Measurements from ENCODE around the gene KPNB1. TPM values are rescaled to one million over a fixed set of nuclear protein-coding genes. Genes with fewer than 3 reads are reported as not detected.

The KPNB1 gene
- total and polyA plus RNA-seq, 10 of the 15 experiments (the other 5 are each of a cell fraction or from before 2014, with no cell fraction given) = 67.8 to 525 (median 246) TPM

DNA sequence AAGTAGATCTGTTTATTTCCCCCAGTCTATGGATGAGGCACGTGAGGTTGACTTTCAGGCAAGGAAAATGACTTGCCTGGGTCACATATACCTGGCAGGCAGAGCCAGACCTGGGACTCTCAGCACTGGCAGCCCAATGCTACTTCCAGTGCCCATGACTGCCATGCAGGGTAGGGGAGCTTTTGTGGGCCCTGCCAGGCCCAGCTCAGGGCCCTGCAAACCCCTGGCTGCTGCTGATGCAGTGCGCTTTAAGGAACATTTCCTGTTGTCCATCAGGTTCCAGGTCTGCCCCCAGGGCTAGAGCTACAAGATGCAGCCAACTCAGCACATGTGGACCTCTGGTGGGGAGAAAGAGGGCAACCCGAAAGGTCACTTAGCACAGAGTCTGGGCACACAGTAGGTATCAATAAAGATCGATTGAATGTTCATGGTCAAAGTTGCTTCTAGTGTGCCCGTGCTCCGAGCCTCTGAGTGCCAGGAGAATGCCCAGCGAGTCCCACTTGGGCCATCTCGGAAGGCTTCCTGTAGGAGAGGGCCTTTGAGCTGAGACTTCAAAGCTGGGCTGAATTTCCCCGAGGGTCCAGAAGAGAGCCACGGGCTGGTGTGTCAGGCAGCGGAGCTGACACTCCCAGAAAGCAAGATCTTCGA is 82.8 kb downstream of the KPNB1 start:
- ChIA-PET RAD21 (ENCODE audit: unreplicated experiment) (interaction anchor here (0.6 to 10.4 kb wide), 10 partner anchors 9 to 503 kb away, joined by 3 to 136 read pairs (median 4); partner anchors contain the start of gene TBKBP1), SMC1A (ENCODE audit: uncharacterized antibody, unreplicated experiment) (interaction anchor here (0.8 to 7.0 kb wide), 10 partner anchors 9 to 69 kb away, joined by 3 to 56 read pairs (median 12); no protein-coding TSS in a partner anchor), POLR2A (interaction anchor here (0.6 to 3.3 kb wide), 6 partner anchors 9 to 379 kb away, joined by 3 to 23 read pairs (median 4); no protein-coding TSS in a partner anchor), CTCF (interaction anchor here (0.6 to 17.1 kb wide), 14 partner anchors 9 to 447 kb away, joined by 3 to 242 read pairs (median 4); no protein-coding TSS in a partner anchor)
- no peak overlapping the region for H3K9ac ChIP-seq (ENCODE audit: control insufficient read depth, insufficient read depth, low read length)
- no peaks in the 10 kb centered on the region for H3K36me3 ChIP-seq (ENCODE audit: control insufficient read depth in 2 of 2, insufficient read depth in 2 of 2, low read length in 1 of 2)
- WGBS (ENCODE audit: insufficient coverage, insufficient replicate concordance, low lambda C conversion rate, missing lambda C conversion rate) = 40% methylated on average over 12 of the region's 12 CpGs
- H3K27ac ChIP-seq (ENCODE audit: control insufficient read depth, insufficient read depth) = no peak overlapping the region
- H3K4me1 ChIP-seq (ENCODE audit: control insufficient read depth, insufficient read depth, low read length) = peaks cover 27% of the 10 kb centered on the region
- H3K4me2 ChIP-seq (ENCODE audit: control insufficient read depth, insufficient read depth) = peak overlapping the region; percentile 60
- no TSS peak for BruUV-seq (replicated peaks)
- H3K9me3 ChIP-seq (replicated peaks; ENCODE audit: control insufficient read depth, insufficient read depth, low read length) = no peaks in the 10 kb centered on the region
- intact Hi-C loops (cut with micrococcal nuclease; ENCODE audit: unreplicated experiment) = loop anchor here (2.0 to 10.0 kb wide), 2 partner anchors 18 to 78 kb away; no protein-coding TSS in a partner anchor
- in situ Hi-C loops (cut with MboI) = no loop called here
- peak overlapping the region; percentile 8; the same call in 1 of the 2 replicates for H2AFZ ChIP-seq (ENCODE audit: control insufficient read depth, low read depth, low read length)
- DNase-seq (ENCODE audit: low read depth, low spot score) (no peak), ATAC-seq (no peak), FAIRE-seq (no peak)
- H3K79me2 ChIP-seq (ENCODE audit: control insufficient read depth, insufficient read depth, low read length) = peaks cover 43% of the 10 kb centered on the region
- H3K27me3 ChIP-seq (replicated peaks in 1 of 2; ENCODE audit: control insufficient read depth in 2 of 2, insufficient read depth in 2 of 2, low read length in 1 of 2) = 0 out of 4 replicates have a peak, but pooled peaks cover 0 to 1% of the 10 kb centered on the region in 2 experiments
- H4K20me1 ChIP-seq (ENCODE audit: control insufficient read depth, insufficient read depth) = no peaks in the 10 kb centered on the region
- 0 out of 2 replicates have a peak overlapping the region, but pooled peaks have one; percentile 64 for H3K4me3 ChIP-seq
- TF ChIP-seq SIX5 (IDR thresholded peaks at IDR 0.05; ENCODE audit: low read depth, low read length, severe bottlenecking) (no peak), TARDBP (IDR thresholded peaks at IDR 0.05; ENCODE audit: borderline replicate concordance) (no peak), EZH2 (IDR thresholded peaks at IDR 0.05; ENCODE audit: borderline replicate concordance, control insufficient read depth, low read depth, low read length) (no peak), RCOR1 (conservative IDR thresholded peaks at IDR 0.05; ENCODE audit: low read depth, low read length) (no peak), SMC3 (IDR thresholded peaks at IDR 0.05; ENCODE audit: borderline replicate concordance, low read length) (no peak), SMARCA5 (IDR thresholded peaks at IDR 0.05) (peak; percentile 25; the same call in 1 of the 2 replicates), BHLHE40 (IDR thresholded peaks at IDR 0.05; ENCODE audit: borderline replicate concordance in 1 of 2, low read depth in 2 of 2, low read length in 1 of 2) (peak in 1 of 2 experiments; percentile 3; a peak in 1 of 4 replicates)
- TF ChIP-seq, protein P1, sequence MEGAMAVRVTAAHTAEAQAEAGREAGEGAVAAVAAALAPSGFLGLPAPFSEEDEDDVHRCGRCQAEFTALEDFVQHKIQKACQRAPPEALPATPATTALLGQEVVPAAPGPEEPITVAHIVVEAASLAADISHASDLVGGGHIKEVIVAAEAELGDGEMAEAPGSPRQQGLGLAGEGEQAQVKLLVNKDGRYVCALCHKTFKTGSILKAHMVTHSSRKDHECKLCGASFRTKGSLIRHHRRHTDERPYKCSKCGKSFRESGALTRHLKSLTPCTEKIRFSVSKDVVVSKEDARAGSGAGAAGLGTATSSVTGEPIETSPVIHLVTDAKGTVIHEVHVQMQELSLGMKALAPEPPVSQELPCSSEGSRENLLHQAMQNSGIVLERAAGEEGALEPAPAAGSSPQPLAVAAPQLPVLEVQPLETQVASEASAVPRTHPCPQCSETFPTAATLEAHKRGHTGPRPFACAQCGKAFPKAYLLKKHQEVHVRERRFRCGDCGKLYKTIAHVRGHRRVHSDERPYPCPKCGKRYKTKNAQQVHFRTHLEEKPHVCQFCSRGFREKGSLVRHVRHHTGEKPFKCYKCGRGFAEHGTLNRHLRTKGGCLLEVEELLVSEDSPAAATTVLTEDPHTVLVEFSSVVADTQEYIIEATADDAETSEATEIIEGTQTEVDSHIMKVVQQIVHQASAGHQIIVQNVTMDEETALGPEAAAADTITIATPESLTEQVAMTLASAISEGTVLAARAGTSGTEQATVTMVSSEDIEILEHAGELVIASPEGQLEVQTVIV (IDR thresholded peaks at IDR 0.05; ENCODE audit: borderline replicate concordance, partially characterized antibody) = no peak

Measured in GM12878 (cell line).